HEK293 (cell line): ENCODE data around the gene ZNF532.
A peak's percentile ranks its signal among the peaks of the same experiment; 100 is the strongest.

ENCODE experiments used
- CTCF ChIA-PET: fragments of 350-600 bp; formaldehyde crosslinking; extraction: SDS; loops from one replicate; lab custom pipeline; 2021; ENCODE audit warnings: antibody characterized with exemption; lab: Yijun Ruan, JAX
- POLR2A ChIA-PET: fragments of 300-600 bp; formaldehyde crosslinking; extraction: SDS; loops from one replicate; lab custom pipeline; 2020; ENCODE audit warnings: antibody characterized with exemption, inconsistent platforms; lab: Yijun Ruan, JAX
- H3K27ac ChIP-seq: fragments of 200-500 bp; sonication (Bioruptor generic); 2 replicates; pipeline ENCODE4 v1.5.1; 2014; ENCODE audit warnings: low read depth, low read length, control low read depth, inconsistent platforms; ENCODE audit errors: extremely low read depth
- H3K36me3 ChIP-seq, 2 experiments: fragments of 200-500 bp in 1 of 2; sonication (Bioruptor generic) in 1 of 2; 1 replicate in 1 of 2; 2 replicates in 1 of 2; pipeline ENCODE4 v1.5.1; 2014 to 2017; ENCODE audit warnings: inconsistent platforms in 2 of 2, low read length in 2 of 2; ENCODE audit not compliant: control insufficient read depth in 2 of 2, insufficient read depth in 1 of 2
- H3K4me1 ChIP-seq: fragments of 200-500 bp; sonication (Bioruptor generic); 2 replicates; pipeline ENCODE4 v1.5.1; 2014; ENCODE audit warnings: mild to moderate bottlenecking, low read length, inconsistent platforms; ENCODE audit not compliant: control insufficient read depth, insufficient read depth
- H3K4me3 ChIP-seq: 2 replicates; pipeline ENCODE4 v1.5.1; 2011; ENCODE audit warnings: low read depth, mild to moderate bottlenecking, control low read depth, low read length, moderate library complexity
- H3K9me3 ChIP-seq: fragments of 200-500 bp; sonication (Bioruptor generic); 2 replicates; pipeline ENCODE4 v1.5.1; 2014; ENCODE audit warnings: low read depth, low read length, inconsistent platforms; ENCODE audit not compliant: control insufficient read depth, insufficient read depth
- EGR2 ChIP-seq: fragments of 450-650 bp; formaldehyde crosslinking; IDR thresholded peaks from 2 replicates; pipeline ENCODE4 v1.5.1; 2016; ENCODE audit warnings: low read depth, missing biosample characterization, missing genetic modification characterization
- GLI4 ChIP-seq: fragments of 450-650 bp; formaldehyde crosslinking; IDR thresholded peaks from 2 replicates; pipeline ENCODE4 v1.5.1; 2016; ENCODE audit warnings: missing biosample characterization, missing genetic modification characterization
- KLF1 ChIP-seq: fragments of 450-650 bp; formaldehyde crosslinking; IDR thresholded peaks from 2 replicates; pipeline ENCODE4 v1.5.1; 2016; ENCODE audit warnings: missing biosample characterization, missing genetic modification characterization
- MZF1 ChIP-seq: fragments of 450-650 bp; formaldehyde crosslinking; IDR thresholded peaks from 2 replicates; pipeline ENCODE4 v1.5.1; 2017; ENCODE audit warnings: missing biosample characterization, missing genetic modification characterization, borderline replicate concordance
- SP3 ChIP-seq: fragments of 450-650 bp; formaldehyde crosslinking; IDR thresholded peaks from 2 replicates; pipeline ENCODE4 v1.5.1; 2016; ENCODE audit warnings: missing biosample characterization, missing genetic modification characterization
- ZBTB10 ChIP-seq: fragments of 450-650 bp; formaldehyde crosslinking; IDR thresholded peaks from 2 replicates; pipeline ENCODE4 v1.5.1; 2016; ENCODE audit warnings: missing biosample characterization, missing genetic modification characterization
- ZBTB7A ChIP-seq: fragments of 450-650 bp; formaldehyde crosslinking; IDR thresholded peaks from 2 replicates; pipeline ENCODE4 v1.5.1; 2016; ENCODE audit warnings: low read depth, missing biosample characterization, missing genetic modification characterization
- ZFHX2 ChIP-seq: fragments of 450-650 bp; formaldehyde crosslinking; conservative IDR thresholded peaks from 2 replicates; pipeline ENCODE4 v1.5.1; 2016; ENCODE audit warnings: missing biosample characterization, missing genetic modification characterization
- ZIC2 ChIP-seq: fragments of 450-650 bp; formaldehyde crosslinking; IDR thresholded peaks from 2 replicates; pipeline ENCODE4 v1.5.1; 2016; ENCODE audit warnings: missing biosample characterization, missing genetic modification characterization
- ZNF2 ChIP-seq: fragments of 450-650 bp; formaldehyde crosslinking; IDR thresholded peaks from 2 replicates; pipeline ENCODE4 v1.5.1; 2016; ENCODE audit warnings: missing biosample characterization, missing genetic modification characterization
- ZNF211 ChIP-seq: fragments of 450-650 bp; formaldehyde crosslinking; IDR thresholded peaks from 2 replicates; pipeline ENCODE4 v1.5.1; 2016; ENCODE audit warnings: low read depth, missing biosample characterization, missing genetic modification characterization
- ZNF311 ChIP-seq: fragments of 450-650 bp; formaldehyde crosslinking; IDR thresholded peaks from 2 replicates; pipeline ENCODE4 v1.5.1; 2017; ENCODE audit warnings: missing biosample characterization, missing genetic modification characterization, borderline replicate concordance
- ZNF416 ChIP-seq: fragments of 450-650 bp; formaldehyde crosslinking; IDR thresholded peaks from 2 replicates; pipeline ENCODE4 v1.5.1; 2016; ENCODE audit warnings: missing biosample characterization, missing genetic modification characterization
- ZNF48 ChIP-seq: fragments of 450-650 bp; formaldehyde crosslinking; IDR thresholded peaks from 2 replicates; pipeline ENCODE4 v1.5.1; 2016; ENCODE audit warnings: missing biosample characterization, missing genetic modification characterization
- ZNF488 ChIP-seq: fragments of 450-650 bp; formaldehyde crosslinking; IDR thresholded peaks from 2 replicates; pipeline ENCODE4 v1.5.1; 2016; ENCODE audit warnings: missing biosample characterization, missing genetic modification characterization
- ZNF513 ChIP-seq: fragments of 450-650 bp; IDR thresholded peaks from 2 replicates; pipeline ENCODE4 v1.5.1; 2018; ENCODE audit warnings: missing biosample characterization, missing genetic modification characterization
- ZNF529 ChIP-seq: fragments of 450-650 bp; formaldehyde crosslinking; IDR thresholded peaks from 2 replicates; pipeline ENCODE4 v1.5.1; 2017; ENCODE audit warnings: missing genetic modification characterization, missing biosample characterization; ENCODE audit not compliant: insufficient replicate concordance
- ZNF530 ChIP-seq: fragments of 450-650 bp; formaldehyde crosslinking; IDR thresholded peaks from 2 replicates; pipeline ENCODE4 v1.5.1; 2016; ENCODE audit warnings: low read depth, missing biosample characterization, missing genetic modification characterization
- ZNF830 ChIP-seq: fragments of 450-650 bp; IDR thresholded peaks from 2 replicates; pipeline ENCODE4 v1.5.0; 2018; ENCODE audit warnings: missing biosample characterization, missing genetic modification characterization, low read depth, mild to moderate bottlenecking, moderate library complexity
- ZNF843 ChIP-seq: fragments of 450-650 bp; formaldehyde crosslinking; IDR thresholded peaks from 2 replicates; pipeline ENCODE4 v1.5.1; 2016; ENCODE audit warnings: missing biosample characterization, missing genetic modification characterization
- ZXDB ChIP-seq: fragments of 450-650 bp; formaldehyde crosslinking; IDR thresholded peaks from 2 replicates; pipeline ENCODE4 v1.5.1; 2016; ENCODE audit warnings: missing biosample characterization, missing genetic modification characterization

Gene ZNF532

GRCh38 chr18:58993260-58993659, 128.6 kb downstream of the ZNF532 start:
- no peak overlapping the region for H3K27ac ChIP-seq
- TF ChIP-seq ZNF311 (no peak), ZNF211 (tag by site-specific recombination) (no peak), ZIC2 (no peak), ZNF843 (no peak), KLF1 (no peak), ZNF488 (no peak)
- no peaks in the 10 kb centered on the region for H3K36me3 ChIP-seq
- 0 out of 2 replicates have a peak, but pooled peaks cover 3% of the 10 kb centered on the region for H3K4me1 ChIP-seq
- H3K9me3 ChIP-seq = no peaks in the 10 kb centered on the region
- H3K4me3 ChIP-seq = no peak overlapping the region
- CTCF ChIA-PET = interaction anchor here (0.6 to 0.7 kb wide), 2 partner anchors 125 to 211 kb away, joined by 3 read pairs; no protein-coding TSS in a partner anchor
- POLR2A ChIA-PET = no interaction called here

GRCh38 chr18:58995663-58996062, 131.0 kb downstream of the ZNF532 start:
- no peak overlapping the region for H3K27ac ChIP-seq
- CTCF ChIA-PET = interaction anchor here (1.1 kb wide), 1 partner anchor 74 kb away, joined by 3 read pairs; no protein-coding TSS in a partner anchor
- H3K4me3 ChIP-seq = no peak overlapping the region
- TF ChIP-seq MZF1 (peak; percentile 20; the same call in 1 of the 2 replicates), ZNF48 (tag by site-specific recombination) (no peak), ZBTB10 (tag by site-specific recombination) (no peak)
- TF ChIP-seq, all 188 proteins: peak for 1
- Histone ChIP-seq H3K4me1 (0 out of 2 replicates have a peak, but pooled peaks cover 3% of the 10 kb centered on the region), H3K36me3 (no peaks in the 10 kb centered on the region), H3K9me3 (no peaks in the 10 kb centered on the region)
- POLR2A ChIA-PET = interaction anchor here (0.6 to 1.8 kb wide), 2 partner anchors 13 to 1242 kb away, joined by 4 read pairs; no protein-coding TSS in a partner anchor

- ChIA-PET POLR2A (interaction anchor here (0.6 to 1.8 kb wide), 2 partner anchors 12 to 1243 kb away, joined by 4 read pairs; no protein-coding TSS in a partner anchor), CTCF (interaction anchor here (1.1 kb wide), 1 partner anchor 74 kb away, joined by 3 read pairs; no protein-coding TSS in a partner anchor)
- Histone ChIP-seq H3K4me3 (no peak overlapping the region), H3K36me3 (no peaks in the 10 kb centered on the region), H3K4me1 (0 out of 2 replicates have a peak, but pooled peaks cover 3% of the 10 kb centered on the region), H3K27ac (no peak overlapping the region), H3K9me3 (no peaks in the 10 kb centered on the region)
- TF ChIP-seq ZNF513 (no peak), ZNF530 (tag by site-specific recombination) (no peak), SP3 (tag by site-specific recombination) (no peak), ZNF529 (tag by site-specific recombination) (no peak), ZNF2 (no peak), EGR2 (tag by site-specific recombination) (peak; percentile 16; the same call in 1 of the 2 replicates), ZNF830 (no peak), ZBTB7A (tag by site-specific recombination) (no peak), MZF1 (no peak), GLI4 (no peak), ZFHX2 (tag by site-specific recombination) (0 out of 2 replicates have a peak, but pooled peaks have one; percentile 12), ZXDB (tag by site-specific recombination) (no peak), ZNF416 (tag by site-specific recombination) (no peak)
Measured at GRCh38 chr18:58996131-58996641, 131.5 kb downstream of the ZNF532 start.
